ENCODE results near the gene MYLK.

The MYLK gene

GRCh38 chr3:123629747-123630047 lies 254.4 kb downstream of the MYLK start:
- peaks cover 11% of the 10 kb centered on the region for H3K36me3 Mint-ChIP-seq
- no peak overlapping the region for H3K27ac Mint-ChIP-seq
- no peak overlapping the region for H3K4me3 Mint-ChIP-seq
- H3K4me1 Mint-ChIP-seq (ENCODE audit: low read depth), result no peaks in the 10 kb centered on the region
- no peaks in the 10 kb centered on the region for H3K9me3 Mint-ChIP-seq (ENCODE audit: low read depth)
- peaks cover 5% of the 10 kb centered on the region for H3K27me3 Mint-ChIP-seq

- Mint-ChIP-seq H3K9me3 (ENCODE audit: low read depth) (no peaks in the 10 kb centered on the region), H3K36me3 (peaks cover 11% of the 10 kb centered on the region), H3K4me3 (no peak overlapping the region), H3K4me1 (ENCODE audit: low read depth) (no peaks in the 10 kb centered on the region), H3K27me3 (peaks cover 5% of the 10 kb centered on the region), H3K27ac (no peak overlapping the region)
These were observed 255.0 kb downstream of the MYLK start for GRCh38 chr3:123628996-123629746.

GRCh38 chr3:123627673-123628670 lies 256.2 kb downstream of the MYLK start:
- H3K9me3 Mint-ChIP-seq (ENCODE audit: low read depth), result no peaks in the 10 kb centered on the region

GRCh38 chr3:123626881-123627280 lies 257.3 kb downstream of the MYLK start:
- H3K4me1 Mint-ChIP-seq (ENCODE audit: low read depth), result no peaks in the 10 kb centered on the region

More at GRCh38 chr3:123627673-123628670, 256.2 kb downstream of the MYLK start:
- Mint-ChIP-seq H3K27ac (no peak overlapping the region), H3K4me1 (ENCODE audit: low read depth) (no peaks in the 10 kb centered on the region), H3K36me3 (peaks cover 8% of the 10 kb centered on the region), H3K27me3 (peaks cover 5% of the 10 kb centered on the region), H3K4me3 (no peak overlapping the region)

GRCh38 chr3:123624302-123624701 lies 259.8 kb downstream of the MYLK start:
- Mint-ChIP-seq H3K27me3 (peaks cover 3% of the 10 kb centered on the region), H3K4me1 (ENCODE audit: low read depth) (no peaks in the 10 kb centered on the region), H3K4me3 (no peak overlapping the region), H3K9me3 (ENCODE audit: low read depth) (no peaks in the 10 kb centered on the region), H3K27ac (no peak overlapping the region), H3K36me3 (peaks cover 1% of the 10 kb centered on the region)

More at GRCh38 chr3:123626881-123627280, 257.3 kb downstream of the MYLK start:
- no peak overlapping the region for H3K27ac Mint-ChIP-seq
- H3K36me3 Mint-ChIP-seq, result peaks cover 8% of the 10 kb centered on the region
- H3K4me3 Mint-ChIP-seq, result no peak overlapping the region
- no peaks in the 10 kb centered on the region for H3K9me3 Mint-ChIP-seq (ENCODE audit: low read depth)
- H3K27me3 Mint-ChIP-seq, result peaks cover 5% of the 10 kb centered on the region

- no peaks in the 10 kb centered on the region for H3K36me3 Mint-ChIP-seq
- H3K27me3 Mint-ChIP-seq, result peaks cover under 1% of the 10 kb centered on the region
- H3K4me1 Mint-ChIP-seq (ENCODE audit: low read depth), result no peaks in the 10 kb centered on the region
- no peaks in the 10 kb centered on the region for H3K9me3 Mint-ChIP-seq (ENCODE audit: low read depth)
- no peak overlapping the region for H3K27ac Mint-ChIP-seq
- no peak overlapping the region for H3K4me3 Mint-ChIP-seq
These were observed 260.7 kb downstream of the MYLK start for GRCh38 chr3:123623346-123623880.

GRCh38 chr3:123622766-123623165 lies 261.4 kb downstream of the MYLK start:
- no peaks in the 10 kb centered on the region for H3K27me3 Mint-ChIP-seq
- no peak overlapping the region for H3K27ac Mint-ChIP-seq
- no peaks in the 10 kb centered on the region for H3K9me3 Mint-ChIP-seq (ENCODE audit: low read depth)
- H3K4me1 Mint-ChIP-seq (ENCODE audit: low read depth), result no peaks in the 10 kb centered on the region
- H3K36me3 Mint-ChIP-seq, result no peaks in the 10 kb centered on the region
- H3K4me3 Mint-ChIP-seq, result no peak overlapping the region

GRCh38 chr3:123621850-123622189 lies 262.3 kb downstream of the MYLK start:
- Mint-ChIP-seq H3K4me3 (no peak overlapping the region), H3K4me1 (ENCODE audit: low read depth) (no peaks in the 10 kb centered on the region), H3K27me3 (no peaks in the 10 kb centered on the region), H3K36me3 (no peaks in the 10 kb centered on the region), H3K27ac (no peak overlapping the region), H3K9me3 (ENCODE audit: low read depth) (no peaks in the 10 kb centered on the region)

GRCh38 chr3:123621186-123621849 lies 262.8 kb downstream of the MYLK start:
- Mint-ChIP-seq H3K36me3 (no peaks in the 10 kb centered on the region), H3K27ac (no peak overlapping the region), H3K4me3 (no peak overlapping the region), H3K27me3 (no peaks in the 10 kb centered on the region), H3K9me3 (ENCODE audit: low read depth) (no peaks in the 10 kb centered on the region), H3K4me1 (ENCODE audit: low read depth) (no peaks in the 10 kb centered on the region)

- Mint-ChIP-seq H3K4me1 (ENCODE audit: low read depth) (no peaks in the 10 kb centered on the region), H3K27me3 (no peaks in the 10 kb centered on the region), H3K4me3 (no peak overlapping the region), H3K27ac (no peak overlapping the region), H3K36me3 (no peaks in the 10 kb centered on the region), H3K9me3 (ENCODE audit: low read depth) (no peaks in the 10 kb centered on the region)
These were observed 263.8 kb downstream of the MYLK start for GRCh38 chr3:123620343-123620742.

GRCh38 chr3:123618768-123619484 lies 265.2 kb downstream of the MYLK start:
- peaks cover 2% of the 10 kb centered on the region for H3K36me3 Mint-ChIP-seq
- no peak overlapping the region for H3K27ac Mint-ChIP-seq
- H3K9me3 Mint-ChIP-seq (ENCODE audit: low read depth), result no peaks in the 10 kb centered on the region
- H3K4me1 Mint-ChIP-seq (ENCODE audit: low read depth), result no peaks in the 10 kb centered on the region
- no peaks in the 10 kb centered on the region for H3K27me3 Mint-ChIP-seq
- H3K4me3 Mint-ChIP-seq, result no peak overlapping the region

GRCh38 chr3:123618076-123618708 lies 265.9 kb downstream of the MYLK start:
- peaks cover 7% of the 10 kb centered on the region for H3K36me3 Mint-ChIP-seq
- no peaks in the 10 kb centered on the region for H3K4me1 Mint-ChIP-seq (ENCODE audit: low read depth)
- H3K27ac Mint-ChIP-seq, result no peak overlapping the region
- H3K4me3 Mint-ChIP-seq, result no peak overlapping the region
- no peaks in the 10 kb centered on the region for H3K9me3 Mint-ChIP-seq (ENCODE audit: low read depth)
- no peaks in the 10 kb centered on the region for H3K27me3 Mint-ChIP-seq

- H3K4me3 Mint-ChIP-seq, result no peak overlapping the region
- peaks cover 11% of the 10 kb centered on the region for H3K36me3 Mint-ChIP-seq
- no peaks in the 10 kb centered on the region for H3K4me1 Mint-ChIP-seq (ENCODE audit: low read depth)
- H3K9me3 Mint-ChIP-seq (ENCODE audit: low read depth), result no peaks in the 10 kb centered on the region
- H3K27ac Mint-ChIP-seq, result no peak overlapping the region
- H3K27me3 Mint-ChIP-seq, result no peaks in the 10 kb centered on the region
These were observed 267.5 kb downstream of the MYLK start for GRCh38 chr3:123616593-123616992.

- H3K36me3 Mint-ChIP-seq, result peaks cover 11% of the 10 kb centered on the region
- H3K9me3 Mint-ChIP-seq (ENCODE audit: low read depth), result no peaks in the 10 kb centered on the region
- no peak overlapping the region for H3K4me3 Mint-ChIP-seq
- no peaks in the 10 kb centered on the region for H3K27me3 Mint-ChIP-seq
- no peak overlapping the region for H3K27ac Mint-ChIP-seq
- H3K4me1 Mint-ChIP-seq (ENCODE audit: low read depth), result no peaks in the 10 kb centered on the region
These were observed 270.6 kb downstream of the MYLK start for GRCh38 chr3:123613543-123613942.

Data from activated naive CD8-positive, alpha-beta T cell (primary cell).